GM12801 (cell line): ENCODE measurements around the gene PROSER3.

Experiments used
- CTCF ChIP-seq: IDR thresholded peaks from one replicate; pipeline ENCODE4 v1.5.1; 2011; ENCODE audit warnings: control low read depth; ENCODE audit not compliant: insufficient read length; ENCODE audit errors: extremely low read depth

Gene PROSER3

GRCh38 chr19:35757749-35758608, at the start of gene PROSER3:
TSS of gene PROSER3 (plus strand) at chr19:35758176. CDS start at chr19:35758216, 40 bp downstream.
- no peak for TF ChIP-seq CTCF

- TF ChIP-seq CTCF = no peak
These were observed 49.6 kb upstream of the PROSER3 start for GRCh38 chr19:35708391-35708790.

GRCh38 chr19:35710784-35711723, 46.9 kb upstream of the PROSER3 start:
- TF ChIP-seq CTCF = no peak

GRCh38 chr19:35712567-35713505, 45.1 kb upstream of the PROSER3 start:
- TF ChIP-seq CTCF = no peak

GRCh38 chr19:35713506-35713850, 44.5 kb upstream of the PROSER3 start:
- TF ChIP-seq CTCF = no peak

- TF ChIP-seq CTCF = no peak
These were observed 44.0 kb upstream of the PROSER3 start for GRCh38 chr19:35713904-35714495.
